Middle frontal gyrus (tissue), 1 donor: ENCODE measurements around the gene NOX5.

Source experiments
- DNase-seq: peaks from one replicate; pipeline ENCODE4 v3.0.0-alpha.2; 2015; ENCODE audit warnings: low spot score; ENCODE audit errors: extremely low spot score

Gene NOX5

DNA sequence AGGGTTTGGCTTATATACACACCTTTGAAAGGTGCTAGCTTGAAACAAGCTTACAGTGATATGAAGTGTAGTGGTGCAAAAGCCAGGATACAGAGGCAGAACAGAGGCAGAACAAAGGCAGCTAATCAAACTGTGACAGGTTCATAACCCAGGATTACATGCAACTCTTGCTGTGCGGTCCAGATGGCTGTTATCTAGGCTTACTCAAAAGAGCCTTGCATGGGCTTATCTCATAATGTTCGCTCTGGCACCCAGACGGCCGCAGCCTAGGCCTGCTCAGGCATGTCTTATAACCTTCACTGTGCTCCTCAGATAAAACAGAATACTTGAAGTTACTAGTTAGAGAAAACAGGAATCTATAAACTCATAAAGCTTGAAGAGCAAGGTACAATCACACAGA is 22.8 kb upstream of the NOX5 start:
- no peak for DNase-seq

GRCh38 chr15:68992696-68993095 is 21.8 kb upstream of the NOX5 start:
- no peak for DNase-seq

- DNase-seq, result no peak
Measured at GRCh38 chr15:68993276-68993675, 21.2 kb upstream of the NOX5 start.

DNA sequence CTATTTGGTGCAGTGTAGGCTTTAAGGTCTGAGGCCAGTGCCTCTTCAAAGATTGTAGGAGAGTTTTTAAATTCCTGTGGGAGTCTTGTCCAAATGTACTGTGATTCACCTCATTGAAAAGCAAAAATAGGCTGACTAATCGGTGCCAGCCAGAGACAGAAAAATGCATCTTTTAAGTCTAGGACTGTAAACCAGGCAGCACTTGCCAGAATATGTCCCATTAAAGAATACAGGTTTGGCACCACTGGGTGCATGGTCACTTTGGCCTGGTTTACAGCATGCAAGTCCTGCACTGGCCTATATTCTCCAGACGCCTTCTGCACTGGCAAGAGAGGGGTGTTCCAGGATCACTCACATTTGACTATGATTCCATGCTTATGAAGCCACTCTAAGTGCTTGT is 20.3 kb upstream of the NOX5 start:
- no peak for DNase-seq

DNA sequence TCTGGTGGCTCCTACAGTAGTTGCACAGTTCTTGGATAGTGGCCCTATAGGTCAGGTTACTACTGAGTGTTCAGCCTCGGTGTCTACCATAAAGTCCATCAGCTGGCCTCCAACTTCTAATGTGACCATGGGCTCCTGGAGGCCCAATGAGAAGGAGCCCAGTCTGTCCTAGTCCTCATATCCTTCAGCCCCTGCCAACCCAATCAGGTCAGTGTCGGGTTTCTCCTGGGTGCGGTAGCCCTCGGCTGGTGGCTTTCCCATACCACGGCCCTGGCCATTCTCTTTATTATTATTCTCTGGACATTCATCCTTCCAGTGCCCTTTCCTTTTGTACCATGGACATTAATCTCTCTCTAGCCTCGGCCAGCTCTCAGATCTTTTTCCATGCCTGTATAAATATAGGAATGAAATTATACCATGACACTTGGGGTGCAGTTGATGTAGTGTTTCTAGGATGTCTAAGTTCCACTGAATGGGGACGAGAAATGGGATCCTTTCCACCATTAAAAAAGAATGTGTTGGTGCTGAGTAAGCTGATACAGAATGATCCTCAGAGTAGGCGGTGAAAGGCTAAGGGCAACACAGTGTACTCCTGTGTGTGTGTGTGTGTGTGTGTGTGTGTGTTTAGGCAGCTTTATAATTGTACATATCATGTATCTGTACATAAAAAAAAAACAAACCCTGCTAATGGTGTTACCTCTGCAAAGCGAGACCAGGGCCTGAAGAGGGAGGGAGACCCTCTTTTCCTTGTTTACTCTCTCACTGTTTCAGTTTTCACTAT is 19.3 kb upstream of the NOX5 start:
- no peak for DNase-seq

DNA sequence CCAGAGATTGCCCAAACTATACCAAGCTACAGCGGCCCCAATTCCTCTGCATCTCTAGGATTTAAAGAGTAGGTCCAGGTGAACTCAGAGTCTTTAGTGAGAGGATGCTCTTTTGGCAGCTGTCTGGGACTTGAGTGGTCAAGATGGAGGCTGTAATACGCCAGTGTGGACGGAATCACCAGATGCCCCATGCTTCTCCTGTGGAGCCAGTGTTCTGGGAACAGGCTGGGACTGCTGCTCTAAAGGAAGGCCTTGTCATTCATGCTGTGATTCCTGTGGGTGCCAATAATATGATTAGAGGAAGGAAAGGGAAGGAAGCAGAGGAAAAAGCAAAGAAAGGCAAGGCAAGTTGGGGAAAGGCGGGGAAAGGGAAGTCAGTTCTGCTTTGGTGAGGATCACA is 17.4 kb upstream of the NOX5 start:
- no peak for DNase-seq

DNA sequence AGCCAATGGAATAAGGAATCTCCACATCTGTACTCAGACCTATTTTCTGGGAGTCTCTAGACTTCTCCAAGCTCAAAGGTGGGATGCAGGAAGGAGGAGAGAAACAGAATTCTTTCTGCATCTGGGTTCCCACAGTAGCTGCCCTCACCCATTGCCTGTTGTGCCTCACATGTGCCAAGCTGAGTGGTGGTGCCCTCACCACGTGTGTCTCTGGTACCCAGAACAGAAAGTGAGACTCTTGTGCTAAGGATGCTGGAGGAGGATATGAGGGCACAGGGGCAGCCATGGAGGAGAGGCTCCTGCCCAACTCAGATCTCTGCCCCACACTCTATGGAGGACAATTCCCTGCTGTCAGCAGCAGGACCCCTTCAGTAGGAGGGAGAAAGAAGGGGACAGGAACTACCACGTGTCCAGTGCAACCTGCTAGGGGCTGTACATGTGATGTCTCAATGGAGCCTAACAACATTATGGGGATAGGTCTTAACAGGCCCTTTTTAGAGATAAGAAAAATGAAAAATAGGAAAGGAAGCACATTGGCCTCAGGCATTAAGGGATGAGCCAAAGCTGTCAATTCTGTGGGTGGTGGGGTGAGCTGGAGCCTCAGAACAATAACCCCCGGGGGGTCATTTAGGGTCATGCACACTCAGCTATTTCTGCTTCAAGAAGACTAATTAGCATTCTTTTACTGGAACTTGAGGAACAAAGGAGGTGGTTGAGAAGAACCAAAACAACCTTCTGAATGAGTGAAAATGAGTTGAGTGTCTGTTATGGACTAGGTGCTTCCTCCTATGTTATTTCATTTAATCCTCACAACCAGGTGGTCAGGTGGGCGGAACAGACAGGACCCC is 16.3 kb upstream of the NOX5 start:
- DNase-seq, result no peak

GRCh38 chr15:68999091-68999490 is 15.4 kb upstream of the NOX5 start:
- DNase-seq, result no peak

DNA sequence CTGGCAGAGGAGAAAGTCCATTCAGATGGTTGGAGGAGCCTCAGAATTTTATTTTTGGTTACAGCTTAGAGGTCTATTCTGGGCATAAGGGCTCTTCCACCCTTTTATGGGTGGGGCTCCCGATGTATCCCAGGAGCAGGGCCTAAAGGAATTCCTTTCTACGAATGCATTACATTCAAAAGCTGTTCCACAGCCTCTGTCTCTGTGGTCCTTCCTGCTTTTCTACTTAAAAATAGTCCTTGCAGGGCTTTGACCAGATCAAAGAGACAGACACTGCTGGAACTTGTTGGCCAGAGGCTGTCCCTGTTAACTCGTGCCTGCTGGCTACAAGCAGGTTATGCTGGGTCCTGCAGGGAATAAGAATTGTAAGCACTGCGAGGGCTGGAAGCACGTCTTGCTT is 14.4 kb upstream of the NOX5 start:
- DNase-seq, result no peak

DNA sequence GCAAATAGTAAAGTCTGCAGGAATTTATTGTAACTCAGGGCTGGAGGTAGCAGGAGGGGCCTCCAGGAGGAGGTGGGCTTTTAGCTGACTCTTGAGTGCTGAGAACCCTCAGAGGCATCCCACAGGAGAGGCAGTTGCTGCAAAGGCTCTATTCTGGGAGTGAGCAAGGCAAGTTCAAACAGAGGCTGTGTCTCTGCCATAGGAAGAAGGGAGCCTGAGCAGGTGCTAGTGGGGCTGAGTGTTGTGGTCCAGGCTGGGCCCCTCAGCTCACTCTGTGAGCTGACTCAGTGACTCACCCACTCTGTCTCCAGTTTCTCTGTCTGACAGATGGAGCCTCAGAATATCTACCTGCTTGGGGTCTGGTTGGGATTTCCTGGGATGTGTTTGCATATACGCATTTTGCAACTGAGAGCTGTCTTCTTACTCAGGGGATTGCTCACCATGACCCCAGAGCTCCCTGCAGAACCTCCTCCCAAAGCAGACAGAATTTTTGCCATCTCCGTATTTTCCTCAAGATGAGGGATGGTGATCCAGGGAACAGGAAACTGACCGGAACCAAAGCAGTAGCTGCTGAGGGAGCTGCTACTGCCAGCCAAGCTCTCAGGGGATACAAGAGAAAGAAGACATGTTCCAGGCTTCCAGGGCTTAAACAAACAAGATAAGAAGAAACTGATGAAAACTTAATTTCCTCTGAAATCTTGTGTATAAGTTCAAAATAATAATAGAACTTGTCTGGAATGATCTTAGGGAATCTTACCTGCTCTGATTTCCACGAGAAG is 13.6 kb upstream of the NOX5 start:
- no peak for DNase-seq

DNA sequence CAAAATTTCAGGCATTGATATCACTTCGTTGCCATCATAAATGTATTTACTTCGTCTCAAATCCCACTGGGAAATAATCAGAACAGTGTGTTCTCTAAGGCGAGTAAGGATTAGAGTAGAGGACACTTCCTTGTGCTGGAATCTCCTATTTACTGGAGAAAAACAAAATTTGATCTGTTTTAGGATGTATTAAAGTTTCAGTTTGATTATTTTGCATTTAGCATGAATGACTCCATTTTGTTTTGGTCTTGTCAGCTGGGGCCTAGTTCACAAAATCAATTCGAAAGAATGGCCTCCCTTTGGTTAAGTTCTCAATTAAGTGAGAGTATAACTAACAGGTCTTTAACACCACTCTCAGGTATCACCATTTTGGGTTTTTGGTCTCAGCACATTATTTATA is 11.7 kb upstream of the NOX5 start:
- no peak for DNase-seq

DNA sequence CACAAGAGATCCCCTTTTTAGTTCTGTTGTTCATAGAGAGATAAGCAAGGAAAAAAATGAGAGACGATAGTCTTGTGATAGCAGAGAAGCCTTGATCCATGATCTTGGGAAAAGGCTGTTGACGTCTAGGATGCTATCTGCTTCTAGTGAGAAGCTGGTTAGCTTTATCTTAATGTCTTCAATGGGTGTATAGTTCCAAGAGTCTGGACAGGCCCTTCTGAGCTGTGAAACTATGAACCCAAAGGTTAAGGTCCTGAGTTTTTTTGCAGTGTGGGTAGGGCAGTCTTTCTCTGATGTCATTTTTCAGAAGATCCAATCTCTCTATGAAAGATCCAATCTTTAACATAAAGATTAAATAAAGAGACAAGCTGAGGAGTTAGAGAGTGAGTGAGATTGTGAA is 10.5 kb upstream of the NOX5 start:
- no peak for DNase-seq

- no peak for DNase-seq
Measured at GRCh38 chr15:69008056-69008455, 6.4 kb upstream of the NOX5 start.

DNA sequence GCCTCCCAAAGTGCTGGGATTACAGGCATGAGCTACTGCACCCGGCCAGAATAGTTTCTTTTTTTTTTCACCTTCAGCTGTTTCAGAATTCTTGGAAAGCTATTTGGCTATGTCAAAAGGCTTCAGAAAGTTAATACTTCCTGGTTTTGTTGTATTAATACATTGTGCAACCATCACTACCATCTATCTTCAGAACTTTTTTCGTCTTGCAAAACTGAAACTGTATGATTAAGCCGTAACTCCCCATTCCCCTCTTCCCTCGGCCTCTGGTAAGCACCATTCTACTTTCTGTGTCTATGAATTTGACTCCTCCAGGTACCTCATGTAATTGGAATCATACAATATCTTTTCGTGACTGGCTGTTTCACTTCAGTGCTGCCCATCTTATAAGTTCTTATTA is 5.2 kb upstream of the NOX5 start:
- DNase-seq, result no peak

DNA sequence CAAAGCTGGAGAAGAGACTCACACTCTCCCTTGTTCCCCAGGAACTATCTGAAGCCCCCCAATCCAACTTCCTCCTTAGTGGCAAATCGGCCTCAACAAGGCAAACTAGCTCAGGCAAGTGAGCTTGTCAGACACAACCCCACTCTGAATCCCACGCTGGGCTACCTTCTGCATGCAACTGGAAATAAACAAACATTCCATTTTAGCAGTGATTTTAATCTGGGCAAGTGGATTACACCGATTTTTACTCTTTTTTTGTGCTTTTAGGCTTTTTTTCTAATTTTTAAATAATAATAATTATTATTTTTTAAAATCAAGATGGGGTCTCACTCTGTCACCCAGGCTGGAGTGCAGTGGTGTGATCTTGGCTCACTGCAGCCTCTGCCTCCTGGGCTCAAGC is 2.9 kb upstream of the NOX5 start:
- DNase-seq, result no peak

- DNase-seq, result no peak
Measured at GRCh38 chr15:69012761-69013364, 1.6 kb upstream of the NOX5 start.

GRCh38 chr15:69013726-69014406 is 629 bp upstream of the NOX5 start:
- DNase-seq, result no peak

DNA sequence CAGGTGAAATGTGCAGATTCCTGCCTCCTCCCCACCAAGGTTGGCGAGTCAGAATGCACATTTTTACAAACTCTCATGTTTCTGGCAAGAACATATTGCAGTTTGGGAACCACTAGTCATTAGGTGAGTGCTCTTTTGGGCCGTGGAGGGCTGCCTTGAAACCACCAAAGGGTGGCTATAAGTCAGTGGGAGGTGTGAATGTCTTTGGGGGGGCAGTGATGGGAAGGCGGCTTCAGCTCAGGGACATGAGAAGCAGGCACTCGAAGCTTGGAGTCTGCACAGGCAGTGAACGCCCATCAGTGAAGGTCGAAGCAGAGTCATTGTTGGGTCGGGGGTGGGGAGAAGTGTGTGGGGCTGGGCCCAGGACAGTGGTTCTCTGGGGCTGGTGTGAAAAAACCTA is 1.1 kb downstream of the NOX5 start:
- no peak for DNase-seq

GRCh38 chr15:69016021-69016595 is 1.6 kb downstream of the NOX5 start:
- DNase-seq, result no peak

GRCh38 chr15:69017978-69018377 is 3.5 kb downstream of the NOX5 start:
- no peak for DNase-seq

DNA sequence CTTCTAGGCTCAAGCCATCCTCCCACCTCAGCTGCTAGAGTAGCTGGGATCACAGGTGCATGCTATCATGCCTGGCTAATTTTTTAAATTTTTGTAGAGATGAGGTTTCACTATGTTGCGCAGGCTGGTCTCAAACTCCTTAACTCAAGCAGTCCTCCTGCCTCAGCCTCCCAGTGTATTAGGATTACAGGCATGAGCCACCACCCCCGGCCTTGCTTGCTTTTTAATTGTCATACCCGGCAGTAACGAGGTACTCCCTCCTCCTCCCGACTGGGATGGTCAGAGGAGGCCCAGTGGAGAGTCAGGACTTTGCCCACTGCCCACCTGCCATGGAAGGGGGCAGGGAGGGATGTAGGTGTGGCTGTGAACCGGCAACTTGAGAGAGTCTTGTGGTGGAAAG is 4.5 kb downstream of the NOX5 start:
- no peak for DNase-seq
